ENCODE measurements around the gene FOXE1.

- peak in 1 of 6 experiments; percentile 5 for TF ChIP-seq CTCF (IDR thresholded peaks at IDR 0.05)
- TF ChIP-seq POLR2A (IDR thresholded peaks at IDR 0.05), result no peak
Observed at GRCh38 chr9:97846347-97846746, 6.7 kb upstream of the FOXE1 start.
